ENCODE measurements around the gene CTXND2.
"Not testable (repeated sequence)": the region's sequence is repeated elsewhere in the genome, so short reads cannot be mapped to it uniquely, and the experiment has no call there.

CTXND2 gene

GRCh38 chr1:150912623-150913022 is 25.7 kb downstream of the CTXND2 start:
- Histone ChIP-seq H3K36me3 (ENCODE audit: control insufficient read depth in 1 of 2, insufficient read depth in 2 of 2, low read length in 2 of 2) (no peaks in the 10 kb centered on the region), H3K4me1 (ENCODE audit: control insufficient read depth in 1 of 2, insufficient read depth in 2 of 2, low read length in 2 of 2) (no peaks in the 10 kb centered on the region), H3K9ac (ENCODE audit: low read depth in 1 of 2, low read length in 2 of 2) (no peak overlapping the region), H3K27me3 (ENCODE audit: control insufficient read depth in 1 of 2, insufficient read depth in 2 of 2, low read length in 2 of 2) (no peaks in the 10 kb centered on the region), H3K9me3 (ENCODE audit: control insufficient read depth in 1 of 2, low read length in 2 of 2) (no peaks in the 10 kb centered on the region), H3K4me3 (ENCODE audit: low read depth in 1 of 2, low read length in 2 of 2) (no peak overlapping the region), H3K27ac (ENCODE audit: low read depth, low read length) (no peak overlapping the region)

GRCh38 chr1:150917387-150917786 is 30.5 kb downstream of the CTXND2 start:
- Histone ChIP-seq H3K9ac (ENCODE audit: low read depth in 1 of 2, low read length in 2 of 2) (no peak overlapping the region), H3K9me3 (ENCODE audit: control insufficient read depth in 1 of 2, low read length in 2 of 2) (no peaks in the 10 kb centered on the region), H3K4me3 (ENCODE audit: low read depth in 1 of 2, low read length in 2 of 2) (no peak overlapping the region), H3K4me1 (ENCODE audit: control insufficient read depth in 1 of 2, insufficient read depth in 2 of 2, low read length in 2 of 2) (peaks cover 0 to 2% of the 10 kb centered on the region in 2 donors), H3K27me3 (ENCODE audit: control insufficient read depth in 1 of 2, insufficient read depth in 2 of 2, low read length in 2 of 2) (no peaks in the 10 kb centered on the region), H3K36me3 (ENCODE audit: control insufficient read depth in 1 of 2, insufficient read depth in 2 of 2, low read length in 2 of 2) (no peaks in the 10 kb centered on the region), H3K27ac (ENCODE audit: low read depth, low read length) (no peak overlapping the region)

- Histone ChIP-seq H3K36me3 (ENCODE audit: control insufficient read depth in 1 of 2, insufficient read depth in 2 of 2, low read length in 2 of 2) (peaks cover under 1% of the 10 kb centered on the region in 2 donors), H3K27me3 (ENCODE audit: control insufficient read depth in 1 of 2, insufficient read depth in 2 of 2, low read length in 2 of 2) (no peaks in the 10 kb centered on the region), H3K9me3 (ENCODE audit: control insufficient read depth in 1 of 2, low read length in 2 of 2) (no peaks in the 10 kb centered on the region), H3K9ac (ENCODE audit: low read depth in 1 of 2, low read length in 2 of 2) (no peak overlapping the region), H3K4me3 (ENCODE audit: low read depth in 1 of 2, low read length in 2 of 2) (no peak overlapping the region), H3K27ac (ENCODE audit: low read depth, low read length) (no peak overlapping the region), H3K4me1 (ENCODE audit: control insufficient read depth in 1 of 2, insufficient read depth in 2 of 2, low read length in 2 of 2) (peaks cover 8 to 11% of the 10 kb centered on the region in 2 donors)
Measured at GRCh38 chr1:150922519-150922975, 35.6 kb downstream of the CTXND2 start.

GRCh38 chr1:150925080-150925479 is 38.1 kb downstream of the CTXND2 start:
- H3K9me3 ChIP-seq (ENCODE audit: control insufficient read depth in 1 of 2, low read length in 2 of 2), result no peaks in the 10 kb centered on the region
- no peak overlapping the region for H3K9ac ChIP-seq (ENCODE audit: low read depth in 1 of 2, low read length in 2 of 2)
- H3K36me3 ChIP-seq (ENCODE audit: control insufficient read depth in 1 of 2, insufficient read depth in 2 of 2, low read length in 2 of 2), result peaks cover 10 to 18% of the 10 kb centered on the region in 2 donors
- no peak overlapping the region for H3K27ac ChIP-seq (ENCODE audit: low read depth, low read length)
- no peaks in the 10 kb centered on the region for H3K27me3 ChIP-seq (ENCODE audit: control insufficient read depth in 1 of 2, insufficient read depth in 2 of 2, low read length in 2 of 2)
- H3K4me1 ChIP-seq (ENCODE audit: control insufficient read depth in 1 of 2, insufficient read depth in 2 of 2, low read length in 2 of 2), result peaks cover 8 to 11% of the 10 kb centered on the region in 2 donors
- H3K4me3 ChIP-seq (ENCODE audit: low read depth in 1 of 2, low read length in 2 of 2), result peak overlapping the region; percentile 29 to 81

GRCh38 chr1:150926097-150926741 is 39.3 kb downstream of the CTXND2 start, which contains the start of gene SETDB1:
TSS of gene SETDB1 (plus strand) at chr1:150926363. CDS start at chr1:150927715, 1,352 bp downstream.
- Histone ChIP-seq H3K4me1 (ENCODE audit: control insufficient read depth in 1 of 2, insufficient read depth in 2 of 2, low read length in 2 of 2) (peaks cover 8 to 11% of the 10 kb centered on the region in 2 donors), H3K36me3 (ENCODE audit: control insufficient read depth in 1 of 2, insufficient read depth in 2 of 2, low read length in 2 of 2) (peaks cover 16 to 28% of the 10 kb centered on the region in 2 donors), H3K4me3 (ENCODE audit: low read depth in 1 of 2, low read length in 2 of 2) (peak within 1 kb of the TSS; percentile 81 to 89), H3K27me3 (ENCODE audit: control insufficient read depth in 1 of 2, insufficient read depth in 2 of 2, low read length in 2 of 2) (no peaks in the 10 kb centered on the region), H3K9ac (ENCODE audit: low read depth in 1 of 2, low read length in 2 of 2) (peak within 1 kb of the TSS; percentile 74 to 82), H3K9me3 (ENCODE audit: control insufficient read depth in 1 of 2, low read length in 2 of 2) (peaks cover 0 to 3% of the 10 kb centered on the region in 2 donors), H3K27ac (ENCODE audit: low read depth, low read length) (peak within 1 kb of the TSS; percentile 85)

GRCh38 chr1:150927624-150928023 is 40.7 kb downstream of the CTXND2 start:
- peaks cover 7 to 8% of the 10 kb centered on the region in 2 donors for H3K4me1 ChIP-seq (ENCODE audit: control insufficient read depth in 1 of 2, insufficient read depth in 2 of 2, low read length in 2 of 2)
- peaks cover 3 to 6% of the 10 kb centered on the region in 2 donors for H3K9me3 ChIP-seq (ENCODE audit: control insufficient read depth in 1 of 2, low read length in 2 of 2)
- no peak overlapping the region for H3K4me3 ChIP-seq (ENCODE audit: low read depth in 1 of 2, low read length in 2 of 2)
- H3K36me3 ChIP-seq (ENCODE audit: control insufficient read depth in 1 of 2, insufficient read depth in 2 of 2, low read length in 2 of 2), result peaks cover 16 to 36% of the 10 kb centered on the region in 2 donors
- no peaks in the 10 kb centered on the region for H3K27me3 ChIP-seq (ENCODE audit: control insufficient read depth in 1 of 2, insufficient read depth in 2 of 2, low read length in 2 of 2)
- no peak overlapping the region for H3K27ac ChIP-seq (ENCODE audit: low read depth, low read length)
- H3K9ac ChIP-seq (ENCODE audit: low read depth in 1 of 2, low read length in 2 of 2), result no peak overlapping the region

GRCh38 chr1:150928286-150928685 is 41.4 kb downstream of the CTXND2 start:
- peaks cover 16 to 36% of the 10 kb centered on the region in 2 donors for H3K36me3 ChIP-seq (ENCODE audit: control insufficient read depth in 1 of 2, insufficient read depth in 2 of 2, low read length in 2 of 2)
- H3K27me3 ChIP-seq (ENCODE audit: control insufficient read depth in 1 of 2, insufficient read depth in 2 of 2, low read length in 2 of 2), result no peaks in the 10 kb centered on the region
- H3K27ac ChIP-seq (ENCODE audit: low read depth, low read length), result no peak overlapping the region

GRCh38 chr1:150928775-150929174 is 41.8 kb downstream of the CTXND2 start:
- not testable (repeated sequence) for H3K27ac ChIP-seq (ENCODE audit: low read depth, low read length); H3K4me1 ChIP-seq (ENCODE audit: control insufficient read depth in 1 of 2, insufficient read depth in 2 of 2, low read length in 2 of 2); H3K27me3 ChIP-seq (ENCODE audit: control insufficient read depth in 1 of 2, insufficient read depth in 2 of 2, low read length in 2 of 2); H3K9ac ChIP-seq (ENCODE audit: low read depth in 1 of 2, low read length in 2 of 2); H3K9me3 ChIP-seq (ENCODE audit: control insufficient read depth in 1 of 2, low read length in 2 of 2); H3K4me3 ChIP-seq (ENCODE audit: low read depth in 1 of 2, low read length in 2 of 2)
- H3K36me3 ChIP-seq (ENCODE audit: control insufficient read depth in 1 of 2, insufficient read depth in 2 of 2, low read length in 2 of 2), result peaks cover 16 to 36% of the 10 kb centered on the region in 2 donors

More at GRCh38 chr1:150928286-150928685, 41.4 kb downstream of the CTXND2 start:
- Histone ChIP-seq H3K4me1 (ENCODE audit: control insufficient read depth in 1 of 2, insufficient read depth in 2 of 2, low read length in 2 of 2) (peaks cover 7 to 8% of the 10 kb centered on the region in 2 donors), H3K4me3 (ENCODE audit: low read depth in 1 of 2, low read length in 2 of 2) (no peak overlapping the region), H3K9ac (ENCODE audit: low read depth in 1 of 2, low read length in 2 of 2) (no peak overlapping the region), H3K9me3 (ENCODE audit: control insufficient read depth in 1 of 2, low read length in 2 of 2) (peaks cover 3 to 6% of the 10 kb centered on the region in 2 donors)

- Histone ChIP-seq H3K27ac (ENCODE audit: low read depth, low read length) (no peak overlapping the region), H3K9ac (ENCODE audit: low read depth in 1 of 2, low read length in 2 of 2) (no peak overlapping the region), H3K4me1 (ENCODE audit: control insufficient read depth in 1 of 2, insufficient read depth in 2 of 2, low read length in 2 of 2) (peaks cover 6 to 7% of the 10 kb centered on the region in 2 donors), H3K9me3 (ENCODE audit: control insufficient read depth in 1 of 2, low read length in 2 of 2) (peaks cover 3 to 6% of the 10 kb centered on the region in 2 donors), H3K27me3 (ENCODE audit: control insufficient read depth in 1 of 2, insufficient read depth in 2 of 2, low read length in 2 of 2) (no peaks in the 10 kb centered on the region), H3K36me3 (ENCODE audit: control insufficient read depth in 1 of 2, insufficient read depth in 2 of 2, low read length in 2 of 2) (peaks cover 16 to 41% of the 10 kb centered on the region in 2 donors), H3K4me3 (ENCODE audit: low read depth in 1 of 2, low read length in 2 of 2) (no peak overlapping the region)
Measured at GRCh38 chr1:150931773-150932172, 44.8 kb downstream of the CTXND2 start.

GRCh38 chr1:150944856-150945255 is 57.9 kb downstream of the CTXND2 start:
- no peaks in the 10 kb centered on the region for H3K9me3 ChIP-seq (ENCODE audit: control insufficient read depth in 1 of 2, low read length in 2 of 2)
- no peak overlapping the region for H3K9ac ChIP-seq (ENCODE audit: low read depth in 1 of 2, low read length in 2 of 2)
- H3K4me1 ChIP-seq (ENCODE audit: control insufficient read depth in 1 of 2, insufficient read depth in 2 of 2, low read length in 2 of 2), result no peaks in the 10 kb centered on the region
- no peak overlapping the region for H3K27ac ChIP-seq (ENCODE audit: low read depth, low read length)
- H3K4me3 ChIP-seq (ENCODE audit: low read depth in 1 of 2, low read length in 2 of 2), result no peak overlapping the region
- peaks cover 39 to 88% of the 10 kb centered on the region in 2 donors for H3K36me3 ChIP-seq (ENCODE audit: control insufficient read depth in 1 of 2, insufficient read depth in 2 of 2, low read length in 2 of 2)
- no peaks in the 10 kb centered on the region for H3K27me3 ChIP-seq (ENCODE audit: control insufficient read depth in 1 of 2, insufficient read depth in 2 of 2, low read length in 2 of 2)

All from duodenal mucosa (tissue), 2 donors.